ENCODE results near the gene ARID1A. TPM values are rescaled to one million over a fixed set of nuclear protein-coding genes. Genes with fewer than 3 reads are reported as not detected.
"Not testable (repeated sequence)": the region's sequence is repeated elsewhere in the genome, so short reads cannot be mapped to it uniquely, and the experiment has no call there.

The ARID1A gene
- total RNA-seq, 4 donors from 2014 or later = 53.3 to 77.2 (median 54.9) TPM

- no peak for TF ChIP-seq CTCF (IDR thresholded peaks at IDR 0.05)
- TF ChIP-seq POLR2A (IDR thresholded peaks at IDR 0.05) = no peak
- WGBS, 2 donors = 66 to 72% methylated on average over 3 of the region's 3 CpGs
- no peak overlapping the region for H3K4me3 ChIP-seq (ENCODE audit: low read depth, poor library complexity, severe bottlenecking)
- intact Hi-C loops (cut with DNase I; ENCODE audit: low total_unique reads) = loop anchor here (5.0 kb wide), 1 partner anchor 189 kb away; no protein-coding TSS in a partner anchor
- DNase-seq (ENCODE audit: low spot score in 2 of 2) = no peak
Measured at GRCh38 chr1:26791626-26792025, 95.8 kb downstream of the ARID1A start.

GRCh38 chr1:26792924-26793323 is 97.1 kb downstream of the ARID1A start:
- intact Hi-C loops (cut with DNase I; ENCODE audit: low total_unique reads) = loop anchor here (5.0 kb wide), 1 partner anchor 191 kb away; no protein-coding TSS in a partner anchor
- 95 to 97% methylated on average over 2 of the region's 2 CpGs for WGBS, 2 donors
- no peak for TF ChIP-seq POLR2A (IDR thresholded peaks at IDR 0.05)
- no peak for DNase-seq (ENCODE audit: low spot score in 2 of 2)
- H3K4me3 ChIP-seq (ENCODE audit: low read depth, poor library complexity, severe bottlenecking) = no peak overlapping the region

- intact Hi-C loops (cut with DNase I; ENCODE audit: low total_unique reads) = loop anchor here (5.0 kb wide), 1 partner anchor 192 kb away; no protein-coding TSS in a partner anchor
- 79 to 81% methylated on average over 5 of the region's 5 CpGs for WGBS, 2 donors
- no peak overlapping the region for H3K4me3 ChIP-seq (ENCODE audit: low read depth, poor library complexity, severe bottlenecking)
- TF ChIP-seq POLR2A (IDR thresholded peaks at IDR 0.05) = no peak
- TF ChIP-seq CTCF (IDR thresholded peaks at IDR 0.05) = no peak
- DNase-seq (ENCODE audit: low spot score in 2 of 2) = no peak
Measured at GRCh38 chr1:26794391-26794790, 98.6 kb downstream of the ARID1A start.

GRCh38 chr1:26797627-26798026 is 101.8 kb downstream of the ARID1A start:
- intact Hi-C loops (cut with DNase I; ENCODE audit: low total_unique reads) = loop anchor here (5.0 kb wide), 1 partner anchor 90 kb away; no protein-coding TSS in a partner anchor
- no peak for DNase-seq (ENCODE audit: low spot score in 2 of 2)
- TF ChIP-seq POLR2A (IDR thresholded peaks at IDR 0.05) (no peak), CTCF (IDR thresholded peaks at IDR 0.05) (no peak)
- 80% methylated on average over 2 of the region's 2 CpGs for WGBS, 2 donors
- no peak overlapping the region for H3K4me3 ChIP-seq (ENCODE audit: low read depth, poor library complexity, severe bottlenecking)

- 22 to 46% methylated on average over 5 of the region's 5 CpGs for WGBS, 2 donors
- DNase-seq (ENCODE audit: low spot score in 2 of 2) = no peak
- TF ChIP-seq CTCF (IDR thresholded peaks at IDR 0.05) = no peak
- no peak for TF ChIP-seq POLR2A (IDR thresholded peaks at IDR 0.05)
- intact Hi-C loops (cut with DNase I; ENCODE audit: low total_unique reads) = loop anchor here (5.0 kb wide), 1 partner anchor 88 kb away; no protein-coding TSS in a partner anchor
- H3K4me3 ChIP-seq (ENCODE audit: low read depth, poor library complexity, severe bottlenecking) = no peak overlapping the region
Measured at GRCh38 chr1:26799479-26800142, 103.8 kb downstream of the ARID1A start.

- intact Hi-C loops (cut with DNase I; ENCODE audit: low total_unique reads); DNase-seq (ENCODE audit: low spot score in 2 of 2); H3K4me3 ChIP-seq (ENCODE audit: low read depth, poor library complexity, severe bottlenecking): not testable (repeated sequence)
- 95% methylated on average over 25 of the region's 36 CpGs; no CpG with 5 or more reads in 1 of the 2 donors for WGBS, 2 donors
Measured at GRCh38 chr1:26803932-26804331, 108.1 kb downstream of the ARID1A start.

GRCh38 chr1:26810105-26810504 is 114.3 kb downstream of the ARID1A start:
- intact Hi-C loops (cut with DNase I; ENCODE audit: low total_unique reads); H3K4me3 ChIP-seq (ENCODE audit: low read depth, poor library complexity, severe bottlenecking): not testable (repeated sequence)
- WGBS, 2 donors = 51 to 55% methylated on average over 11 of the region's 11 CpGs
- peak; percentile 72 to 89 for DNase-seq (ENCODE audit: low spot score in 2 of 2)
